Suprapubic skin (tissue), 4 donors: ENCODE data around the gene RAB25. TPM values are rescaled to one million over a fixed set of nuclear protein-coding genes. Genes with fewer than 3 reads are reported as not detected.
A peak's percentile ranks its signal among the peaks of the same experiment; 100 is the strongest.

Source experiments
- DNase-seq, 2 donors: peaks; one replicate each; pipeline ENCODE4 v3.0.0-alpha.2; 2019; ENCODE audit warnings: low spot score in 2 of 2
- H3K27ac ChIP-seq: fragments of 200-600 bp; sonication (generic); one replicate; pipeline ENCODE4 v1.5.1; 2019
- H3K27me3 ChIP-seq: fragments of 200-600 bp; sonication (generic); one replicate; pipeline ENCODE4 v1.5.1; 2019
- H3K36me3 ChIP-seq: fragments of 200-600 bp; sonication (generic); one replicate; pipeline ENCODE4 v1.5.1; 2019
- H3K4me1 ChIP-seq: fragments of 200-600 bp; sonication (generic); one replicate; pipeline ENCODE4 v1.5.1; 2019
- H3K4me3 ChIP-seq: fragments of 200-600 bp; sonication (generic); one replicate; pipeline ENCODE4 v1.5.1; 2019; ENCODE audit warnings: mild to moderate bottlenecking
- H3K9me3 ChIP-seq: fragments of 200-600 bp; sonication (generic); one replicate; pipeline ENCODE4 v1.5.1; 2019
- EP300 ChIP-seq: sonication (generic); formaldehyde crosslinking; IDR thresholded peaks from one replicate; pipeline ENCODE4 v1.6.1; 2017; ENCODE audit warnings: antibody characterized with exemption
- POLR2A ChIP-seq, 2 donors: fragments of 450-650 bp; IDR thresholded peaks; one replicate each; pipeline ENCODE4 v1.6.1; 2017; ENCODE audit warnings: antibody characterized with exemption in 2 of 2, mild to moderate bottlenecking in 2 of 2, moderate library complexity in 2 of 2
- POLR2AphosphoS5 ChIP-seq, 3 donors: sonication (generic); formaldehyde crosslinking; IDR thresholded peaks; one replicate each; pipeline ENCODE4 v1.6.1; 2017; ENCODE audit warnings: antibody characterized with exemption in 3 of 3
- WGBS: methylation state at CpG from one replicate; pipeline ENCODE4 v1.1.5; 2018; 5-methylcytosine and 5-hydroxymethylcytosine counted together
- total RNA-seq, 4 donors: library from RNA; depleted of rRNA; stranded (reverse); fragments of >200 nt; gene quantifications; one replicate each; pipeline ENCODE4 v1.1.0, GENCODE V29; 2016
- TF ChIP-seq, protein P1 (sequence below), 2 donors: fragments of 200-600 bp in 1 of 2; fragments of 450-650 bp in 1 of 2; sonication (generic) in 1 of 2; IDR thresholded peaks; one replicate each; pipeline ENCODE4 v1.5.1; 2016 to 2019; ENCODE audit warnings: antibody characterized with exemption in 2 of 2, mild to moderate bottlenecking in 1 of 2, moderate library complexity in 1 of 2

RAB25 gene
- total RNA-seq, 4 donors from 2014 or later = 150 to 284 (median 205) TPM

DNA sequence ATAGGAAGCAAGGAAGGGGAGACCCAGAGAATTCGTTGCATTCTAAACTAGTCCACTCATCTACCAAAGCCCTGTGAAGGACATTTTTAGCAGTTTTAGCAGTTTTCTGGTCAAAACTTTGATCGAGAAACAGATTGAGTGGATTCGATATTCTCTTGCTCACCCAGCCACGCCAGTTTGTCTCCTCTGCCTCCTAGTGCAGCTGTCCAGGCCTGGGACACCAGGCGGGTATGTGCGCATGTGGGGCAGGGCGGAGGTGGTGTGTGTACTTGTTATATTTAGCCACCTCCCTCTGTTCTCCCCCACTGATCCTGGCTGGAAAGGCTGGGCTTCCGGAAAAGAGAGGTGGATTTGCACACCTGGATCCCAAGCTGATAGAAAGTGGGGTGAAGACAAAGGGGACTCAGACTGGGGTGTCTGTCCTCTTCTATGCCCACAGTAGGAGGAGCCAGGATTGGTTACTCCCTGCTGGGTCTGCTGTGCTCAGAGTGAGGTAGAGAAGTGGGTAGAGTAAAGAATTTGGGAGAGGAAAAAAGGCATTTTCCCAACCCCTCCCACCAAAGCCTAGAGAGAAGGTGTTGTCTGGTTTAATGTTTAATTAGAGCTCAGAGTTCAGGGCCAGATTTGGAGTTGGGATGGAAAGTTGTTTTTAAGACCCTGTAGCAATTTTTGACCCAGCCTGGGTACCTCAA, 57.4 kb downstream of the RAB25 start:
- Histone ChIP-seq H3K36me3 (no peaks in the 10 kb centered on the region), H3K4me1 (peaks cover 75% of the 10 kb centered on the region), H3K27me3 (no peaks in the 10 kb centered on the region), H3K4me3 (peak overlapping the region; percentile 100), H3K9me3 (no peaks in the 10 kb centered on the region), H3K27ac (peak overlapping the region; percentile 100)
- DNase-seq = no peak
- TF ChIP-seq EP300 = no peak
- peak in 1 of 3 donors; percentile 34 for TF ChIP-seq POLR2AphosphoS5 (IDR thresholded peaks at IDR 0.05)
- WGBS = 7% methylated on average over 8 of the region's 8 CpGs

DNA sequence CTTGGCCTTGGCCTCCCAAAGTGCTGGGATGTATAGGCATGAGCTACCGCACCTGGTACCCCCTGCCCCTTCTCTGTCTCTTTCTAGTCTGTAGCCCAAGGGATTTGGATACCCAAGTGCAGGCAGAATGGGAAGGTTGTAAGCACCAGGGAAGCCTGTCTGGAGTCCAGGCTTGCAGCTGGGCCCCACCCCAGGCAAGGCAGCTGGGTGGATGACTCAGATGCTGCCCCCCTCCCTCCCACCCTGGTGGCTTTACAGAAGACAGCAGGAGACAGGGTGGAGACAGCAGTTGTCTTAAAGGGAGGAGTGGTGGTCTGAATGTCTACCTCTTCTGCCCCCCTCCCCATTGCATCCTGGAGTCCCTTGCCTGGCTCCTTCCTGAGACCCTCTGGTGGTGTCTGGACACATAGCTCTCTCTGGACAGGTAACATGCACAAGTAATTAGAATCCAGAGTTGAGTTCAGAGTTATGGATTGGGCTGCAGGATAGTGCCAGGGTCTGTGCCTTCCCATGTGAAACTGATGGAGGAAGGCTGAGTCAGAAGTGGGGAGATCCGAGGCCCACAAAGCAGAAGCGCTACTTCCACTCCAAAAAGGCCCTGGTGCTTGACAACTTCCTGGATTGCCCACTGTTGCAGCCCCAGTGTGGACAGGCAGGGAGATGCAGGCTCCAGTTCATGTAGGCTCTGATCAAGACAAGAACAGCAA, 58.7 kb downstream of the RAB25 start:
- peak overlapping the region; percentile 100 for H3K27ac ChIP-seq

More for the DNA sequence above, 58.7 kb downstream of the RAB25 start:
- 0% methylated on average over 3 of the region's 3 CpGs for WGBS
- H3K27me3 ChIP-seq = no peaks in the 10 kb centered on the region
- no peak for DNase-seq
- TF ChIP-seq EP300 = no peak
- TF ChIP-seq, protein P1, sequence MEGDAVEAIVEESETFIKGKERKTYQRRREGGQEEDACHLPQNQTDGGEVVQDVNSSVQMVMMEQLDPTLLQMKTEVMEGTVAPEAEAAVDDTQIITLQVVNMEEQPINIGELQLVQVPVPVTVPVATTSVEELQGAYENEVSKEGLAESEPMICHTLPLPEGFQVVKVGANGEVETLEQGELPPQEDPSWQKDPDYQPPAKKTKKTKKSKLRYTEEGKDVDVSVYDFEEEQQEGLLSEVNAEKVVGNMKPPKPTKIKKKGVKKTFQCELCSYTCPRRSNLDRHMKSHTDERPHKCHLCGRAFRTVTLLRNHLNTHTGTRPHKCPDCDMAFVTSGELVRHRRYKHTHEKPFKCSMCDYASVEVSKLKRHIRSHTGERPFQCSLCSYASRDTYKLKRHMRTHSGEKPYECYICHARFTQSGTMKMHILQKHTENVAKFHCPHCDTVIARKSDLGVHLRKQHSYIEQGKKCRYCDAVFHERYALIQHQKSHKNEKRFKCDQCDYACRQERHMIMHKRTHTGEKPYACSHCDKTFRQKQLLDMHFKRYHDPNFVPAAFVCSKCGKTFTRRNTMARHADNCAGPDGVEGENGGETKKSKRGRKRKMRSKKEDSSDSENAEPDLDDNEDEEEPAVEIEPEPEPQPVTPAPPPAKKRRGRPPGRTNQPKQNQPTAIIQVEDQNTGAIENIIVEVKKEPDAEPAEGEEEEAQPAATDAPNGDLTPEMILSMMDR (IDR thresholded peaks at IDR 0.05) = no peak
- no peak for TF ChIP-seq POLR2AphosphoS5 (IDR thresholded peaks at IDR 0.05)
- TF ChIP-seq POLR2A (IDR thresholded peaks at IDR 0.05) = no peak
- peaks cover 76% of the 10 kb centered on the region for H3K4me1 ChIP-seq
- peak overlapping the region; percentile 100 for H3K4me3 ChIP-seq
- H3K36me3 ChIP-seq = no peaks in the 10 kb centered on the region
- no peaks in the 10 kb centered on the region for H3K9me3 ChIP-seq

Other genes starting within 250 kb of the RAB25 start
- 10 to 100 TPM; 27.5 to 82.6 (median 43.2) TPM for gene GON4L, start 203.9 kb upstream of the RAB25 start, total RNA-seq
- gene SYT11, start 201.6 kb upstream of the RAB25 start, total RNA-seq = 1 to 10 TPM; 2.2 to 3.3 (median 2.7) TPM
- 10 to 100 TPM; 18.1 to 30.8 (median 23.8) TPM for gene RIT1, start 149.8 kb upstream of the RAB25 start, total RNA-seq
- gene KHDC4, start 126.7 kb upstream of the RAB25 start, total RNA-seq = 100 to 1,000 TPM in 1 of 4 donors, 10 to 100 TPM in 3; 33.6 to 116 (median 50.3) TPM
- gene RXFP4, start 119.5 kb upstream of the RAB25 start, total RNA-seq = not detected
- gene ARHGEF2, start 82.6 kb upstream of the RAB25 start, total RNA-seq = 10 to 100 TPM; 13.7 to 42.1 (median 20.6) TPM
- gene SSR2, start 40.2 kb upstream of the RAB25 start, total RNA-seq = 100 to 1,000 TPM; 160 to 278 (median 240) TPM
- gene UBQLN4, start 7.4 kb upstream of the RAB25 start, total RNA-seq = 10 to 100 TPM; 32.7 to 42.7 (median 39.8) TPM
- gene LAMTOR2, start 6.4 kb upstream of the RAB25 start, total RNA-seq = 10 to 100 TPM; 27.3 to 66.6 (median 57.7) TPM
- gene MEX3A, start 21.3 kb downstream of the RAB25 start, total RNA-seq = 1 to 10 TPM in 2 of 4 donors, under 1 TPM in 2; 0.42 to 2.7 (median 1.0) TPM
- 100 to 1,000 TPM; 574 to 977 (median 714) TPM for gene LMNA, start 53.6 kb downstream of the RAB25 start, total RNA-seq
- 10 to 100 TPM; 43.8 to 61.2 (median 50.2) TPM for gene SEMA4A, start 92.4 kb downstream of the RAB25 start, total RNA-seq
- 10 to 100 TPM; 15.1 to 20.4 (median 17.2) TPM for gene SLC25A44, start 132.9 kb downstream of the RAB25 start, total RNA-seq
- 10 to 100 TPM; 42.7 to 74.3 (median 70.1) TPM for gene PMF1, start 151.8 kb downstream of the RAB25 start, total RNA-seq
- 1 to 10 TPM in 2 of 4 donors, not detected in 2; 1.2 to 4.4 TPM for gene BGLAP, start 181.0 kb downstream of the RAB25 start, total RNA-seq
- 10 to 100 TPM in 1 of 4 donors, 1 to 10 TPM in 3; 4.5 to 18.5 (median 7.2) TPM for gene PAQR6, start 186.9 kb downstream of the RAB25 start, total RNA-seq
- gene SMG5, start 221.7 kb downstream of the RAB25 start, total RNA-seq = 100 to 1,000 TPM in 1 of 4 donors, 10 to 100 TPM in 3; 68.0 to 170 (median 76.6) TPM
- 100 to 1,000 TPM in 2 of 4 donors, 10 to 100 TPM in 2; 81.0 to 120 (median 97.5) TPM for gene TMEM79, start 223.2 kb downstream of the RAB25 start, total RNA-seq
- 10 to 100 TPM; 35.5 to 78.1 (median 42.8) TPM for gene GLMP, start 234.5 kb downstream of the RAB25 start, total RNA-seq
- gene VHLL, start 238.1 kb downstream of the RAB25 start, total RNA-seq = not detected